Endothelial cell of umbilical vein (primary cell): ENCODE data around the gene GTPBP4. TPM values are rescaled to one million over a fixed set of nuclear protein-coding genes. Genes with fewer than 3 reads are reported as not detected.

Source experiments
- BruUV-seq: library from RNA; stranded (reverse); fragments of 400-500 nt; replicated peaks from 2 replicates; lab custom pipeline; 2021; lab: Mats Ljungman, UMichigan
- CTCF ChIA-PET: fragments of 300-600, 350-600 bp; sonication (Branson Sonifier 250); formaldehyde crosslinking; loops from one replicate; lab custom pipeline; 2021; ENCODE audit warnings: antibody characterized with exemption, inconsistent platforms; lab: Charles Lee
- POLR2A ChIA-PET: fragments of 300-600, 350-600 bp; sonication (Branson Sonifier 250); formaldehyde crosslinking; loops from one replicate; lab custom pipeline; 2021; ENCODE audit warnings: antibody characterized with exemption, inconsistent platforms; lab: Charles Lee
- DNase-seq: peaks from one replicate; pipeline ENCODE4 v3.0.0-alpha.2; 2011; ENCODE audit warnings: low read depth, low spot score
- FAIRE-seq: peaks from 2 replicates; lab custom pipeline; 2011; peaks lifted over from hg19 to GRCh38; lab: Jason Lieb, UNC
- H2AFZ ChIP-seq: 2 replicates; pipeline ENCODE4 v1.6.0; 2012; ENCODE audit warnings: low read depth, low read length, control low read depth, inconsistent platforms
- H3K27ac ChIP-seq: 2 replicates; pipeline ENCODE4 v1.5.1; 2011; ENCODE audit warnings: low read depth, mild to moderate bottlenecking, control low read depth, low read length, moderate library complexity; ENCODE audit not compliant: insufficient read depth
- H3K27me3 ChIP-seq, 2 experiments: 2 replicates each; pipeline versions ENCODE4 v1.6.0 to v1.6.1; 2011; ENCODE audit warnings: low read length in 2 of 2, mixed read lengths in 1 of 2; ENCODE audit not compliant: control insufficient read depth in 2 of 2, insufficient read depth in 2 of 2
- H3K36me3 ChIP-seq, 2 experiments: 2 replicates in 1 of 2; 3 replicates in 1 of 2; pipeline ENCODE4 v1.5.1; 2011; ENCODE audit warnings: low read length in 2 of 2, mild to moderate bottlenecking in 1 of 2, moderate library complexity in 1 of 2; ENCODE audit not compliant: control insufficient read depth in 2 of 2, insufficient read depth in 2 of 2; ENCODE audit errors: extremely low read depth in 1 of 2
- H3K4me1 ChIP-seq: 3 replicates; pipeline ENCODE4 v1.5.1; 2011; ENCODE audit warnings: mild to moderate bottlenecking, low read length; ENCODE audit not compliant: control insufficient read depth, insufficient read depth; ENCODE audit errors: extremely low read depth
- H3K4me2 ChIP-seq: 2 replicates; pipeline ENCODE4 v1.6.1; 2011; ENCODE audit warnings: low read length, control low read depth, mixed read lengths; ENCODE audit not compliant: insufficient read depth
- H3K4me3 ChIP-seq, 3 experiments: fragments of 200-600 bp in 1 of 3; sonication (generic), shearing (Covaris generic) in 1 of 3; replicated peaks in 1 of 3; 2 replicates each; pipeline ENCODE4 v1.5.1; 2011 to 2016; ENCODE audit warnings: control low read depth in 3 of 3, low read length in 3 of 3, mild to moderate bottlenecking in 2 of 3, inconsistent platforms in 1 of 3, low read depth in 1 of 3, moderate library complexity in 1 of 3; ENCODE audit not compliant: insufficient read depth in 1 of 3
- H3K79me2 ChIP-seq: 2 replicates; pipeline ENCODE4 v1.6.0; 2012; ENCODE audit warnings: low read length, inconsistent platforms; ENCODE audit not compliant: control insufficient read depth, insufficient read depth
- H3K9ac ChIP-seq: replicated peaks from 2 replicates; pipeline ENCODE3; 2011; ENCODE audit warnings: low read length, control low read depth; ENCODE audit not compliant: insufficient read depth; ENCODE audit errors: extremely low read depth
- H3K9me1 ChIP-seq: replicated peaks from 3 replicates; pipeline ENCODE4 v1.6.0; 2011; ENCODE audit warnings: mild to moderate bottlenecking, low read length; ENCODE audit not compliant: control insufficient read depth, insufficient read depth; ENCODE audit errors: extremely low read depth
- H3K9me3 ChIP-seq: replicated peaks from 2 replicates; pipeline ENCODE4 v1.5.1; 2012; ENCODE audit warnings: low read length, inconsistent platforms; ENCODE audit not compliant: control insufficient read depth, insufficient read depth
- H4K20me1 ChIP-seq: replicated peaks from 2 replicates; pipeline ENCODE3; 2011; ENCODE audit warnings: mild to moderate bottlenecking, low read length; ENCODE audit not compliant: control insufficient read depth, insufficient read depth; ENCODE audit errors: extremely low read depth
- CTCF ChIP-seq, 2 donors: IDR thresholded peaks; 1 replicate in 1 of 2; 2 replicates in 1 of 2; pipeline ENCODE4 v1.5.1; 2011; ENCODE audit warnings: low read length in 2 of 2, mild to moderate bottlenecking in 2 of 2, moderate library complexity in 2 of 2, control low read depth in 1 of 2, inconsistent platforms in 1 of 2, low read depth in 1 of 2; ENCODE audit not compliant: insufficient read depth in 1 of 2; ENCODE audit errors: extremely low read depth in 1 of 2
- GATA2 ChIP-seq: IDR thresholded peaks from 2 replicates; pipeline ENCODE4 v1.7.0; 2011; ENCODE audit warnings: low read depth, mild to moderate bottlenecking, moderate library complexity, mixed read lengths, low read length; ENCODE audit not compliant: insufficient read length, insufficient read depth
- MAX ChIP-seq: IDR thresholded peaks from 2 replicates; pipeline ENCODE4 v1.6.1; 2011; ENCODE audit not compliant: insufficient read depth, insufficient read length
- MYC ChIP-seq: IDR thresholded peaks from one replicate; pipeline ENCODE4 v1.6.1; 2011; ENCODE audit warnings: mild to moderate bottlenecking, low read depth, low read length
- dilution Hi-C: fragments of 300-500 bp; cut with MboI; formaldehyde crosslinking; loops from one replicate; pipeline ENCODE4 v1.15.0; 2019; ENCODE audit warnings: low sequenced_read_pairs; ENCODE audit not compliant: extremely low pct_ligation_motif_present
- intact Hi-C: fragments of 100-400 bp; cut with micrococcal nuclease; formaldehyde crosslinking; loops from one replicate; pipeline ENCODE4 v1.10.0; 2022
- polyA plus RNA-seq, 4 experiments: library from polyadenylated mRNA; depleted of rRNA in 3 of 4; stranded (reverse) in 3 of 4; unstranded in 1 of 4; fragments of >200 nt; gene quantifications; 2 replicates each; pipeline versions ENCODE4 v1.2.1 to v1.2.3, GENCODE V29; 2011 to 2012; ENCODE audit warnings: missing spikeins in 1 of 4
- total RNA-seq: library from RNA; stranded (reverse); gene quantifications from 2 replicates; pipeline ENCODE4 v1.2.3, GENCODE V29; 2021

GTPBP4 gene
- total and polyA plus RNA-seq, 2 donors (not counting 3 experiments of a cell fraction or from before 2014, with no cell fraction given), result 12.4 to 69.3 TPM

DNA sequence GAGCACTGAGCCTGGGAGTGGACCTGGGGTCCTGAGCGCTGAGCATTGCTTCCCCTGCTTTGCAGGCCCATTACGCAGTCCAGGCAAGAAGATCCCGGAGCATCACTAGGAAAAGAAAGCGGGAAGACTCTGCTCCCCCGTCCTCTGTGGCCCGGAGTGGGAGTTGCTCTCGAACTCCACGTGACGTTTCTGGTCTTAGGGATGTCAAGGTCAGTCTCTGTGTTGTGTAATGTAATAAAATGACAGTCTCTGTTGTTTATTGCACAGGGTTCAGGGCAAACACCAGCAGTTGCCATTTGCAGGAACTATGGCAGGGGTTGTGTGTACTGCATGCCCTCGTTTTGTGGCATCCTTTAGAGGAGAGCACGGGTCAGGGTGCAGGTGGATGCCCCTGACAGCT is 27.5 kb downstream of the GTPBP4 start:
- H3K36me3 ChIP-seq, result peaks cover 34 to 48% of the 10 kb centered on the region in 2 experiments
- dilution Hi-C loops (no loop called here), intact Hi-C loops (no loop called here)
- H3K4me3 ChIP-seq, result no peak overlapping the region
- TF ChIP-seq MYC (no peak), CTCF (IDR thresholded peaks at IDR 0.05; ENCODE audit: extremely low read depth in 1 of 2, insufficient read depth in 1 of 2, low read depth in 1 of 2, low read length in 2 of 2) (no peak), GATA2 (no peak)
- no peak overlapping the region for H3K9ac ChIP-seq
- no peaks in the 10 kb centered on the region for H3K27me3 ChIP-seq
- no peak overlapping the region for H3K4me2 ChIP-seq
- H3K79me2 ChIP-seq, result peaks cover 3% of the 10 kb centered on the region
- no peak for DNase-seq
- H4K20me1 ChIP-seq, result no peaks in the 10 kb centered on the region
- no peaks in the 10 kb centered on the region for H3K9me1 ChIP-seq
- H3K4me1 ChIP-seq, result no peaks in the 10 kb centered on the region
- H2AFZ ChIP-seq, result no peak overlapping the region
- POLR2A ChIA-PET, result no interaction called here
- no TSS peak for BruUV-seq
- H3K27ac ChIP-seq, result no peak overlapping the region
- FAIRE-seq, result no peak
- CTCF ChIA-PET, result no interaction called here
- no peaks in the 10 kb centered on the region for H3K9me3 ChIP-seq

GRCh38 chr10:1019362-1019761 is 31.1 kb downstream of the GTPBP4 start:
- Histone ChIP-seq H3K36me3 (peaks cover 22 to 28% of the 10 kb centered on the region in 2 experiments), H3K9me1 (no peaks in the 10 kb centered on the region), H3K27ac (no peak overlapping the region), H3K4me3 (no peak overlapping the region), H3K4me2 (no peak overlapping the region), H3K79me2 (no peaks in the 10 kb centered on the region), H3K27me3 (no peaks in the 10 kb centered on the region), H3K4me1 (no peaks in the 10 kb centered on the region), H4K20me1 (no peaks in the 10 kb centered on the region), H3K9ac (no peak overlapping the region), H2AFZ (no peak overlapping the region), H3K9me3 (no peaks in the 10 kb centered on the region)
- dilution Hi-C loops, result no loop called here
- intact Hi-C loops, result no loop called here
- no TSS peak for BruUV-seq
- DNase-seq, result no peak
- FAIRE-seq, result no peak
- TF ChIP-seq MAX, result no peak
- ChIA-PET POLR2A (no interaction called here), CTCF (interaction anchor here (1.0 kb wide), 1 partner anchor 18 kb away, joined by 3 read pairs; no protein-coding TSS in a partner anchor)
